GM12892 (cell line): ENCODE measurements around the gene MIB1.

Source experiments
- DNase-seq: peaks from one replicate; pipeline ENCODE4 v3.0.0; 2011; ENCODE audit not compliant: insufficient read length
- FAIRE-seq: peaks from 2 replicates; lab custom pipeline; 2011; peaks lifted over from hg19 to GRCh38; lab: Jason Lieb, UNC
- POLR2A ChIP-seq: IDR thresholded peaks from 2 replicates; pipeline ENCODE4 v1.6.1; 2011; ENCODE audit warnings: low read depth, low read length, control low read depth
- POLR2AphosphoS5 ChIP-seq: IDR thresholded peaks from 2 replicates; pipeline ENCODE4 v1.6.1; 2011; ENCODE audit warnings: low read depth, low read length, control low read depth
- TAF1 ChIP-seq: IDR thresholded peaks from 2 replicates; pipeline ENCODE4 v1.6.1; 2011; ENCODE audit warnings: low read depth, mild to moderate bottlenecking, control low read depth, low read length, borderline replicate concordance

MIB1 gene

DNA sequence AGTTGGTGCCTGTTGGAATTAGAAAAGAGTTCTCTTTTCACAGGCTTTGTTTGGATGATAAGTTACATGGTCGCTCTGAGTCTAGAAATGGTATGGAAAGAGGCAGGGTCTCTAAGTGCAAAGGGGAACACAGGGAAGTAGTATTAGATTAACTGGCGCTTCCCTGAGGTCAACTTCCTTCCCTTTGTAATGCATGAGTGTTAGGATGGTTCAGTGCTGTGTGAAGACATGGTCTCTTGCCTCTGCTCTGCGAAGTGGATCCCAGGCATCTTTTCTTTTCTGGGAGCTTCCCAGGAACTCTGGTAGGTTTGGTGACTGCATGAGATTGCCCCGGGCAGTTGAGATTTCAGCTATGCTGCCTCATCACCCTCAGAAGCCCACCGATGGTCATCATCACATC, 170.3 kb downstream of the MIB1 start:
- TF ChIP-seq POLR2A (no peak), POLR2AphosphoS5 (no peak), TAF1 (no peak)
- FAIRE-seq, result no peak

DNA sequence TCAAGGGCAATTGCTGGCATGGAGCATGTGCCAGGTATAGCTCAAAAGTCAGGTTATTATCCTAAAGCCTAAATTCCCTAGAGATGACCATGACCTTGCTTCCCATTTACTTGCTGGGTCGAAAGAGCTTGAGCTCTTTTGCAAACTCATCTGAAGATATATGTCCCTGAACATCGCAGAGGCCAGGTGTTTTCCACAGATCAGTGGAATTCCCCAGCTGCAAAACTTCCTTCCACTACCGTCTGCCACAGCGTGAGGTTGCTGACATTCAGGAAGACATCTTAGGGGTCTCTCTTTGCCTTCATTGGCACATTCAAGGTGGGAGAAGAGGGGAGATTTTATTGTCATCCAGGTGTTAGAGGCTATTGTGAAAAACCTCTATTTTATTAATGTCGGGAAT, 171.0 kb downstream of the MIB1 start:
- TF ChIP-seq POLR2A (no peak), POLR2AphosphoS5 (no peak), TAF1 (no peak)
- DNase-seq (no peak), FAIRE-seq (peak; percentile 53)

More for the DNA sequence above, 170.3 kb downstream of the MIB1 start:
- DNase-seq, result no peak

DNA sequence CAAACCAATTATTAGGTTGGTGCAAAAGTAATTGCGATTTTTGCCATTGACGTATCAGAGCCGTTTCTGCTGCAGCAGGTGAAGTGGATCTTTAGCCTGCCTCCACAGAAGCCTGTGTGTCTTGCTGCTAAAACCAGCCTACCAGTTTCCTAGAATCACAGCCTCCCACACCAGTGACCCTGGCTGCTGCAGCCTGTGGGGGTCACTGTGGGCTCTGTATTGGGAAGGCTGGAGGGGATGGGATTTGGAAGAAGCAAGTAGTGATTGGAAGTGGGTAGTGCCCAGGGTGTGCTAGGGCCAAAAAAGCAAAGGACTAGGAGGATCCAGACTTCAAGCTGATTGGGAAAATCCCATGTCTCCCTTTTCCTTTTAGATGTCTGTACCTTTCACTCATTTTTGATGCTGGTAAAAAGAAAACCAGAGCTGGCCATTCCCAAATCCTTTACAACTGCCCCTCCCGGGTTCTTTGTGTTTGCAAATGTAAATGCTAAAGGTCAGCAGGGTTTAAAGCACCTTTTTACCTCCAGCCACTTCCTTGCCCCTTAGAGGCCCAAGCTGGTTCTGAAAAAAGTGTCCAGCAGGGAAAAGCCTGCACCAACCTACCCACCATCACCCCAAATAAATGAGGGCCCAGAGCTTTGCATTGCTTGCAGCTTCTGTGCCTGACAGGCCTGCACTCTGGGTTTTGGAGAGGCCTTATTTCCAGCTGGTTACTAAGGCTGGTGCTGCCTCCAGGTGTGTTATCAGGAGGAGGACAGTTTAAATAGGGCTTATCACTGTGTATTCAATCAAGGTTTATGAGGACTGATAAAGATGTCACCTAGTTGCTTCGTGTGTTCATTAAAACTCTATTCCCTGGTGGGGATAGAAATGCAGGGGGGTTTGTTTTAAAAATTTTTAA, 172.0 kb downstream of the MIB1 start:
- TF ChIP-seq TAF1, result no peak
- no peak for TF ChIP-seq POLR2AphosphoS5
- TF ChIP-seq POLR2A, result no peak
- DNase-seq, result no peak
- no peak for FAIRE-seq

DNA sequence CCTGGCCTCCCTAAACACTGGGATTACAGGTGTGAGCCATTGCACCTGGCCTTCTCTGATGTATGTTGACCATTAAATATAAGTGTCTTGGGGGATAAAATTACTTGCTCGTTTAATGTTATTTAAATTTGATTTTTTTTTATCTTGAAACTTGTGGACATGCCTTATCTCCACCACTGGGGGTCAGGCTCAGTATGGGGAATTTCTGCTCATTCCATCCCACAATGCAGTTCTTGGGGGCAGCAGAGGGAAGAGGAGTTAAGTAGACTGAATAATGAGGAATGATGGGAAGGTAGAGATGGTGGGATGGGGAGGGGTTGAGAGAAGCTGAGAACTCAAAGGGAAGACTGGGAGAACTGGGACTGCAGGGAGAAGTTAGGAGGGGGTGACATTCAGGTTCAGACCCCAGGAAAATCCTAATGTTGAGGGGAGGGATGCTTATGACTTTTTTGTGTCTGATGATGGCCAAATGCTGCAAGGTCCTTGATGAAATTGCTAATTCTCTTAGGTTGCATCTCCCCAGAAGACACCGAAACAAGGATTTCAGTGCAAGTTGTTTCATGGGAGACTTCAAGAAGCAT, 174.2 kb downstream of the MIB1 start:
- no peak for TF ChIP-seq POLR2AphosphoS5
- no peak for TF ChIP-seq POLR2A
- TF ChIP-seq TAF1, result no peak
- FAIRE-seq (no peak), DNase-seq (no peak)

DNA sequence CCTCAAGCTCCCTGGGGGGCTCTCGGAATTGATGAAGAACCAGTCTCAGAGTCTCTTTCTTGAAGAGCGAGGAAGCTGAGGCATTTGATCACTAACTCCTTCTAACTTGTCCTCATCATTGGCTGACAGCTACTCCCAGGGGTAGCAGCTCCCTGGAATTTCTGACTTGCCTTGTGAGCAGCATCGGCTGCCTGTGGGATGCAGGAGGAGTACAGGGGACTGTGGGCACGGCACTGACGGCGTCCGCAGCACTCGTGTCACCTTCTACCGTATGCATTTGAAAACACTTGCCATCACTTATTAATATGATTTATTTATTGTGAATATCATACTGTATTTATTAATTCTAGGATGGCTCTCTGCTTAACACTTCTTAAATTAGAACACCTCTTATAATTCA, 175.0 kb downstream of the MIB1 start:
- FAIRE-seq, result no peak

DNA sequence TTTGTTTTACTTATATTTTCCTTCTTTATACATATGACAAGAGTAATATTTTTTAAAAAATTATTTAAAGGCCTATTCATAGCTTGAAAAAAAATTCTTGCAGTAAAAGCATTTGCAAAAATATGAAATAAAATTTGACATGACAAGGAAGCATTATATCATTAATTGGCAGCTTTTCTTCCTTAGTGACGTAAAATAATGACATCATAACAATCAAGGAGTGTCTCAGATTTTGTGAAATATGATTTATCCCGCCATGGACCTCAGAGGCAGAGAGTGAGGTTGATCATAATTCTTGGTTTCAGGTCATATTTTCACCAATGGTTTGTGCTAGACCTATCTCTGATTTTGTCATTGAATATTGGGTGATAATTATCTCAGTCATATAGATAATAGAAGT, 176.0 kb downstream of the MIB1 start:
- TF ChIP-seq TAF1 (no peak), POLR2A (no peak), POLR2AphosphoS5 (no peak)

More for the DNA sequence above, 175.0 kb downstream of the MIB1 start:
- TF ChIP-seq POLR2A (no peak), TAF1 (no peak), POLR2AphosphoS5 (no peak)
- DNase-seq, result no peak

DNA sequence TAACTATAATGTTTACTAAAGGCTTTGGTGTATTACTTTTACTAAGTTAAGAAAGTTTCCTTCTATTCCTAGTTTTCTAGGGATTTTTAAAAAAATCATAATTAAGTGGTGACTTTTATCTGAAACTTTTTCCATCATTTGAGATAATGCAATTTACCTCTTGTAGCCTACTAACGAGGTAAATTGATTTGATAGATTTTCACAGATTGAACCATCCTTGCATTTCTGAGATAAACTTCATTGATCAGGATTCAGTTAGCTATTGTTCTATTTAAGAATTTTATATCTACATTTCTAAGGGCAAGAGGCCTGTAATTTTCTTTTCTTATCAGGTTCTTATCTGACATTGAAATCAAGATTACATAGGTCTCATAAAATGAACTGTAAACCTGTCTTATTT, 178.1 kb downstream of the MIB1 start:
- TF ChIP-seq POLR2A (no peak), TAF1 (no peak), POLR2AphosphoS5 (no peak)

More for the DNA sequence above, 176.0 kb downstream of the MIB1 start:
- no peak for DNase-seq
- no peak for FAIRE-seq

More for the DNA sequence above, 178.1 kb downstream of the MIB1 start:
- DNase-seq, result no peak
- no peak for FAIRE-seq
